Heart left ventricle (tissue), 16 donors: ENCODE data around the gene IBTK. TPM values are rescaled to one million over a fixed set of nuclear protein-coding genes. Genes with fewer than 3 reads are reported as not detected.
A peak's percentile ranks its signal among the peaks of the same experiment; 100 is the strongest.

Experiments
- ATAC-seq, 4 donors: fragments of 200-7000 bp; cut with Tn5 transposase; one replicate each; pipeline ENCODE4 v1.9.1; 2020 to 2022; ENCODE audit warnings: moderate library complexity in 4 of 4, mild to moderate bottlenecking in 3 of 4, moderate number of reproducible peaks in 1 of 4
- DNase-seq, 5 donors: peaks; one replicate each; pipeline ENCODE4 v3.0.0-alpha.2; 2020
- H3K27ac ChIP-seq, 12 donors: fragments of 200-600 bp; sonication (generic) in 4 of 12; one replicate each; pipeline versions ENCODE4 v1.5.0 to v1.8.0; 2016 to 2022; ENCODE audit warnings: mild to moderate bottlenecking in 2 of 12
- H3K27me3 ChIP-seq, 9 donors: fragments of 200-600 bp; sonication (generic) in 2 of 9; one replicate each; pipeline versions ENCODE4 v1.5.1 to v1.8.0; 2016 to 2022; ENCODE audit warnings: mild to moderate bottlenecking in 3 of 9
- H3K36me3 ChIP-seq, 9 donors: fragments of 200-600 bp; sonication (generic) in 2 of 9; one replicate each; pipeline versions ENCODE4 v1.5.0 to v1.8.0; 2018 to 2022; ENCODE audit warnings: mild to moderate bottlenecking in 2 of 9
- H3K4me1 ChIP-seq, 12 donors: fragments of 200-600 bp; sonication (generic) in 4 of 12; one replicate each; pipeline versions ENCODE4 v1.5.0 to v1.8.0; 2016 to 2022; ENCODE audit warnings: mild to moderate bottlenecking in 3 of 12
- H3K4me3 ChIP-seq, 12 donors: fragments of 200-600 bp; sonication (generic) in 4 of 12; one replicate each; pipeline versions ENCODE4 v1.5.0 to v1.8.0; 2017 to 2022; ENCODE audit warnings: mild to moderate bottlenecking in 9 of 12, moderate library complexity in 4 of 12
- H3K9me3 ChIP-seq, 12 donors: fragments of 200-600 bp; sonication (generic) in 4 of 12; one replicate each; pipeline versions ENCODE4 v1.5.0 to v1.8.0; 2016 to 2022; ENCODE audit warnings: mild to moderate bottlenecking in 1 of 12
- POLR2A ChIP-seq, 2 donors: fragments of 450-650 bp; IDR thresholded peaks; one replicate each; pipeline ENCODE4 v1.6.1; 2017; ENCODE audit warnings: antibody characterized with exemption in 2 of 2, mild to moderate bottlenecking in 2 of 2, moderate library complexity in 2 of 2
- WGBS, 4 donors: extraction: QIAGEN DNeasy Blood & Tissue Kit in 2 of 4; methylation state at CpG; one replicate each; pipeline versions ENCODE4 v1.1.5 to v1.1.7; 2013 to 2018; 5-methylcytosine and 5-hydroxymethylcytosine counted together
- intact Hi-C, 10 donors: fragments of 100-400 bp; cut with DNase I; formaldehyde crosslinking; loops; one replicate each; pipeline versions ENCODE4 v1.11.1 to v1.14.2; 2022
- polyA plus RNA-seq, 2 donors: library from polyadenylated mRNA; stranded (reverse); fragments of 200-250 nt; gene quantifications; one replicate each; pipeline ENCODE4 v1.2.3, GENCODE V29; 2013
- total RNA-seq, 9 donors: library from RNA; depleted of rRNA in 2 of 9; stranded (reverse); fragments of >200 nt in 2 of 9; fragmentation: NEBNext Ultra II Directional in 3 of 9; extraction: Animal tissue kit (Norgen Biotek cat#: 25700) in 3 of 9; gene quantifications; one replicate each; pipeline versions ENCODE4 v1.1.0 to v1.2.4, GENCODE V29; 2016 to 2023
- TF ChIP-seq, protein P1 (sequence below), 12 donors: fragments of 200-600 bp; sonication (generic) in 4 of 12; IDR thresholded peaks; one replicate each; pipeline versions ENCODE4 v1.5.0 to v1.8.0; 2018 to 2022; ENCODE audit warnings: antibody characterized with exemption in 12 of 12, mild to moderate bottlenecking in 5 of 12
- donor health status: ischemic (EF 13 %, LVEDD 7.1; RV severe dilation, severe dysfunction).
- donor health status: healthy with polysubstance abuse.
- donor health status: DM: no; HTN: yes; CAD: no.
- donor health status: DM: no; HTN: no; CAD: no.
- donor health status: ischemic (EF 25% LVEDD 6.9; RV normal size, moderate dysfunction).
- donor health status: ischemic (EF 25% LVEDD 5.7; RV mildly dilated, moderate dysfunction).
- donor health status: healthy.
- donor health status: DM: yes; HTN: yes; CAD: no.
- donor health status: ischemic (EF 35%, LVEDD 5.7; RV mildly dilated, moderate dysfunction).
- donor health status: nonischemic (EF 11% LVEDD 7.7; RV severe dilation, severe dysfunction).
- donor health status: DM: yes; HTN: yes; CAD: no.
- donor health status: PGD.
- donor health status: ischemic (EF 29% LVEDD 5.4; RV normal size, mild dysfunction).
- donor health status: nonischemic (EF 23%, LVEDD 6.1; RV moderate dilation, normal function).

IBTK gene
- total and polyA plus RNA-seq, 11 donors = 19.4 to 39.2 (median 28.7) TPM

DNA sequence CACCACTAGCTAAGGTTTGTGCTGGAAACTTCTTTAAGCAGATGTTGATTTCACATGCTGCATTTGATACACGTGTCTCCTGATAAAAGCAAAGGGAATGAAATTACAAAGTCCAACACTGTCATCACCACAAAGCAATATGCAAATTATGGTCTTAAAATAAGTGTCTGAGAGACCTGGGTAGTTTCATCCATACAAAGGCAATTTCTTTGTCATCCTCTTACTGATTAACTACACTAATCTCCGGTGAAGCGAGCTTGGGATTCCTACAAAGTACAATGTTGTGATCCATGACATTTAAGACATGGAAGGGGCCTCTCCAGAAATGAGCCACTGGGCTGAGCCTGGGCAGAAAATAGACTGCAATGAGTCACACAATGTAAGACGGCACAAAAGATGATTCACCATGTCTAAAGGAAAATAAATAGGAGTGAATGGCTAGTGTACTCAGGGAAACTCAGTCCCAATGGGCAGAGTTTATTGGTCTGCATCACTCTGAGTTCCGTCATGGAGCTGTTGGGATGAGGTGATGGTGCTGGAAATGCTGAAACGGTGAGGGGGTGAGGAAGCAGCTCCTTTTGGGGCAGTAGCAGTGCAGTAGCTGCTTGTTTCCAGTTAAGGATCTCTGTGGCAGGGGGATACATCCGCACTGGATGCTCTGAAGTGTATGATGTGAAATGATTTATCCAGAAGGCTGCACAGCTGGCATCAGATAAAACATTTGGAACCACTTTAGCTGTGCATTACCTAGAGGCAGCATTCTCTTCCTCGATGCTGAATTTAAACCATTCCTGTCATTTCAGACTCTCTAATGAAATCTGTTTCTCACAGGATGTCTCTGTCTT is 103.3 kb downstream of the IBTK start:
- intact Hi-C loops = loop anchor here in 2 of 10 donors (1.0 to 10.0 kb wide), 3 partner anchors 22 to 389 kb away; partner anchors contain the start of gene TENT5A (in 1 of the 2)
- H3K4me3 ChIP-seq = peak overlapping the region in 1 of 12 donors; percentile 5

DNA sequence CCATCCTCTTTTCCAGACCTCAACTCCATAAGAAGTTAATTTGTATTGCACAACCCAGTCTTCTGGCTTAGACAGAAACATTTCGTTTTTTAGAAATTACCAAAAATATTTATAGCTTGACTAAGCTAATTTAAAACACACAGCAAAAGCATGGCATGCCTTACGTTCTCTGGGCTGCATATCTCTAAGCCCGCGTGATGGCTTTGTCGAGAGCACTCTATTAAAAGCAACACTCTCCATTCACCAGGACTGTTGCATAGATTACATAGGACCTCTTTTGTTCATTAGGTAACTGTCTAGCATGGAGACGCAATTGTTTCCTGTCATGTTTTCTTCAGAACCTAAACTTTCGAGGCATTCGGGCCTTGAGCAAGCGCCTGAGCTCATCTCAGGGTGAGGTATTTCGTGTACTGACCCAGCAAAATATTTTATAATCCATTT is 104.5 kb downstream of the IBTK start:
- Histone ChIP-seq H3K4me3 (no peak overlapping the region), H3K4me1 (peaks cover 0 to 37% (median 14%) of the 10 kb centered on the region in 12 donors), H3K27ac (peak overlapping the region; percentile 60 to 92 (median 77)), H3K9me3 (peaks cover 0 to 14% (median 0%) of the 10 kb centered on the region in 12 donors), H3K27me3 (no peaks in the 10 kb centered on the region), H3K36me3 (no peaks in the 10 kb centered on the region)
- TF ChIP-seq, protein P1, sequence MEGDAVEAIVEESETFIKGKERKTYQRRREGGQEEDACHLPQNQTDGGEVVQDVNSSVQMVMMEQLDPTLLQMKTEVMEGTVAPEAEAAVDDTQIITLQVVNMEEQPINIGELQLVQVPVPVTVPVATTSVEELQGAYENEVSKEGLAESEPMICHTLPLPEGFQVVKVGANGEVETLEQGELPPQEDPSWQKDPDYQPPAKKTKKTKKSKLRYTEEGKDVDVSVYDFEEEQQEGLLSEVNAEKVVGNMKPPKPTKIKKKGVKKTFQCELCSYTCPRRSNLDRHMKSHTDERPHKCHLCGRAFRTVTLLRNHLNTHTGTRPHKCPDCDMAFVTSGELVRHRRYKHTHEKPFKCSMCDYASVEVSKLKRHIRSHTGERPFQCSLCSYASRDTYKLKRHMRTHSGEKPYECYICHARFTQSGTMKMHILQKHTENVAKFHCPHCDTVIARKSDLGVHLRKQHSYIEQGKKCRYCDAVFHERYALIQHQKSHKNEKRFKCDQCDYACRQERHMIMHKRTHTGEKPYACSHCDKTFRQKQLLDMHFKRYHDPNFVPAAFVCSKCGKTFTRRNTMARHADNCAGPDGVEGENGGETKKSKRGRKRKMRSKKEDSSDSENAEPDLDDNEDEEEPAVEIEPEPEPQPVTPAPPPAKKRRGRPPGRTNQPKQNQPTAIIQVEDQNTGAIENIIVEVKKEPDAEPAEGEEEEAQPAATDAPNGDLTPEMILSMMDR (IDR thresholded peaks at IDR 0.05) = no peak
- TF ChIP-seq POLR2A (IDR thresholded peaks at IDR 0.05) = no peak
- peak in 3 of 5 donors; percentile 39 to 50 (median 43) for DNase-seq
- peak; percentile 54 to 82 (median 76) for ATAC-seq
- intact Hi-C loops = loop anchor here in 2 of 10 donors (10.0 kb wide), 2 partner anchors 238 to 388 kb away; partner anchors contain the start of gene TENT5A (in 1 of the 2)
- 49 to 62% (median 57%) methylated on average over 10 of the region's 10 CpGs for WGBS, 4 donors

More for the DNA sequence above, 103.3 kb downstream of the IBTK start:
- Histone ChIP-seq H3K27ac (peak overlapping the region; percentile 60 to 92 (median 77)), H3K27me3 (no peaks in the 10 kb centered on the region), H3K4me1 (peaks cover 0 to 33% (median 14%) of the 10 kb centered on the region in 12 donors), H3K36me3 (no peaks in the 10 kb centered on the region), H3K9me3 (peaks cover 0 to 14% (median 0%) of the 10 kb centered on the region in 12 donors)
- DNase-seq = peak in 4 of 5 donors; percentile 38 to 69 (median 46)
- 23 to 44% (median 29%) methylated on average over 8 of the region's 8 CpGs for WGBS, 4 donors
- TF ChIP-seq, protein P1 (IDR thresholded peaks at IDR 0.05) = no peak
- no peak for TF ChIP-seq POLR2A (IDR thresholded peaks at IDR 0.05)
- peak; percentile 80 to 96 (median 88) for ATAC-seq

DNA sequence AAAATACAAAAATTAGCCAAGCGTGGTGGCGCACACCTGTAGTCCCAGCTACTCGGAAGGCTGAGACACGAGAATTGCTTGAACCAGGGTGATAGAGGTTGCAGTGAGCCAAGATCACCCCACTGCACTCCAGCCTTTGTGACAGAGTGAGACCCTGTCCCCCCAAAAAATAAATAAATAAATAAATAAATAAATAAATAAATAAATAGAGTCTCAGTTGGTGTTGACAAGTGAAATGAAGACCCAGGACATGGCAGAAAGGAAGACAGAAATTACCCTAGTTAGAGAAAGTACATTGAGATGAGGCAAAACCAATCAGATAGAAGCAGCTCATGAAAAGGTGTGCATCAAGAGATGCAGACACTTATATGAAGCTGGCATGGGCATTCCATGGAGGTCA is 105.0 kb downstream of the IBTK start:
- H3K27ac ChIP-seq = peak overlapping the region in 10 of 12 donors; percentile 66 to 92 (median 82)
- intact Hi-C loops = loop anchor here in 2 of 10 donors (10.0 kb wide), 2 partner anchors 238 to 388 kb away; partner anchors contain the start of gene TENT5A (in 1 of the 2)
- TF ChIP-seq POLR2A (IDR thresholded peaks at IDR 0.05) = no peak
- TF ChIP-seq, protein P1 (IDR thresholded peaks at IDR 0.05) = no peak
- peaks cover 0 to 14% (median 0%) of the 10 kb centered on the region in 12 donors for H3K9me3 ChIP-seq
- DNase-seq (no peak), ATAC-seq (no peak)
- H3K4me1 ChIP-seq = peaks cover 0 to 37% (median 14%) of the 10 kb centered on the region in 12 donors
- H3K4me3 ChIP-seq = no peak overlapping the region
- no peaks in the 10 kb centered on the region for H3K36me3 ChIP-seq
- H3K27me3 ChIP-seq = no peaks in the 10 kb centered on the region
- WGBS, 4 donors = 87 to 99% (median 92%) methylated on average over 4 of the region's 4 CpGs
